Esophagus squamous epithelium (tissue), 4 donors: ENCODE measurements around the gene DIS3L2.

Experiments
- POLR2A ChIP-seq, 4 donors: fragments of 450-650 bp; IDR thresholded peaks; one replicate each; pipeline ENCODE4 v1.6.1; 2017; ENCODE audit warnings: antibody characterized with exemption in 4 of 4, mild to moderate bottlenecking in 4 of 4, moderate library complexity in 3 of 4
- TF ChIP-seq, protein P1 (sequence below), 6 experiments: fragments of 450-650 bp in 4 of 6; fragments of 200-600 bp in 2 of 6; sonication (generic) in 2 of 6; IDR thresholded peaks; one replicate each; pipeline ENCODE4 v1.5.1; 2016 to 2019; ENCODE audit warnings: antibody characterized with exemption in 6 of 6, mild to moderate bottlenecking in 4 of 6, moderate library complexity in 4 of 6

DNA sequence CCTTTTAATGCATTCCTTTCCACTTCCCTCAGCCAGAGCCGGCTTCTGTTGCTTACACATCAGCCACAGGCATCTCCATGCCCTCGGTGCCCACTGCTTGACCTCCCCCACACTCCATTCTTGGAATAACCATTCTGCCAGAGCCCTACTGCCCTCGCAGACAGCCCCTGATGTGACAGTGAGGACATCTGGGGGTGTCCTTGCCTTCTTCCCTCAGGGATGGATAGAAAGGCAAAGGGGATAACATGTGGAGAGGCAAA is 28.9 kb upstream of the DIS3L2 start:
- TF ChIP-seq, protein P1, sequence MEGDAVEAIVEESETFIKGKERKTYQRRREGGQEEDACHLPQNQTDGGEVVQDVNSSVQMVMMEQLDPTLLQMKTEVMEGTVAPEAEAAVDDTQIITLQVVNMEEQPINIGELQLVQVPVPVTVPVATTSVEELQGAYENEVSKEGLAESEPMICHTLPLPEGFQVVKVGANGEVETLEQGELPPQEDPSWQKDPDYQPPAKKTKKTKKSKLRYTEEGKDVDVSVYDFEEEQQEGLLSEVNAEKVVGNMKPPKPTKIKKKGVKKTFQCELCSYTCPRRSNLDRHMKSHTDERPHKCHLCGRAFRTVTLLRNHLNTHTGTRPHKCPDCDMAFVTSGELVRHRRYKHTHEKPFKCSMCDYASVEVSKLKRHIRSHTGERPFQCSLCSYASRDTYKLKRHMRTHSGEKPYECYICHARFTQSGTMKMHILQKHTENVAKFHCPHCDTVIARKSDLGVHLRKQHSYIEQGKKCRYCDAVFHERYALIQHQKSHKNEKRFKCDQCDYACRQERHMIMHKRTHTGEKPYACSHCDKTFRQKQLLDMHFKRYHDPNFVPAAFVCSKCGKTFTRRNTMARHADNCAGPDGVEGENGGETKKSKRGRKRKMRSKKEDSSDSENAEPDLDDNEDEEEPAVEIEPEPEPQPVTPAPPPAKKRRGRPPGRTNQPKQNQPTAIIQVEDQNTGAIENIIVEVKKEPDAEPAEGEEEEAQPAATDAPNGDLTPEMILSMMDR (IDR thresholded peaks at IDR 0.05), result no peak
- no peak for TF ChIP-seq POLR2A (IDR thresholded peaks at IDR 0.05)
